H4 (cell line): ENCODE results near the gene DAGLA. TPM values are rescaled to one million over a fixed set of nuclear protein-coding genes. Genes with fewer than 3 reads are reported as not detected.

ENCODE experiments used
- DNase-seq: peaks from one replicate; pipeline ENCODE4 v3.0.0-alpha.2; 2015; ENCODE audit warnings: low spot score
- total RNA-seq: library from RNA; depleted of rRNA; stranded (reverse); fragments of >200 nt; shearing (Covaris generic); gene quantifications from 2 replicates; pipeline ENCODE4 v1.2.3, GENCODE V29; 2014

The DAGLA gene
- total RNA-seq, 1 experiment from 2014 or later = 0.83 TPM

DNA sequence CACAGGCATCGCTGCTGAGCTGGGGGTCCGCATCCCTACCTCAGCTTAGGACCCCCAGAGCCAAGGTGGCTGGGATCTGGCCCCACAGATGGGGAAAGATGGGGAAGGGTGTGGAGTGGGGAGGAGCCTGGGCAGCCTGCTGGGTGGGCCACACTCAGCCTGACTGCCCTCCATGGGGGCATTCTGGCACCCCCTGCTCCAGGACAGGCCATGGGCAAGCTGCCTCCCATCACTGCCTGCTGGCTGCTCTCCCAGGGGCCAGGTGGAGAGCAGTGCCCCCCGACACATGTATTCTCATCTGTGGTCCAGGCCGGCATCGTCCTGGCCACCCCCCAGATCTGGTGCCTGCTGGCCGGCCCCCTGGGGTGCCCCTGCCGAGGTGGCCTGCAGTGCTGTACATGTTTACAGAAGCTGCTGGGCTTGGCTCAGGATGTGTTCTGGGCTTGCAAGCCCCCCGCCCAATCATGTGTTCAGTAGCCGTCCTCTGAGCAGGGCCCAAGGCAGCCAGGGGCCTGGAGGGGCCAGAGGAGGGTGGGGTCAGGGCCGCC is 64.5 kb downstream of the DAGLA start:
- no peak for DNase-seq

DNA sequence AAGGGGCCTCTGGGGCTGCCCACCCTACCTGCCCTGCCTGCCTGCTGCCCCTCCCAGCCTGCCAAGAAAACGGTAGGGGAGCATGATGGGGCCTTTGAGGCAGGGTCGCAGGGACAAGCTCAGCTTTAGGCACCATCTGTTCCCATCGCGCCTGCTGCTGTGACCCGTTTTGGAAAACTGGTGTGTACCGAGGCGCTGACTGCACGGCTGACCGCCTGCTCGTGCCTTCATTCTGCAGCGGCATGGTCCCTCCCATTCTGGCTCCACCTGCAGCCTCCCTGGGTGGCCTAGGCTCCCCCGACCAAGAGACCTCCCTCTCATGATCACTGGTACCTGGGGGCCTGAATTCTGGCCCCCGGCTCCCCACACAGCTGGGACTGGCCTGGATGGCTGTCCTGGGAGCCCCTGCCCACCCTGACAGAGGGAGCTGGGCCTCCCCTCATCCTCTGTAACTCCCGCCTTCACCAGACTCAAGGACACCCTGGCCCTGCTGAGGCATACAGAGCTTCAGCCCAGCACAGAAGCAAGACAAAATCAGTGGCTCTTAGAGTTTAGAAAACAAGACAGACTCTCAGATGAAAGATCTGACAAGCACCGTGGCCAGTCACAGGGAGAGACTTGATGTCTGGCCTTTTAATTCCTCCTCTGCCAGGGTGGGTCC is 65.7 kb downstream of the DAGLA start:
- DNase-seq = no peak

DNA sequence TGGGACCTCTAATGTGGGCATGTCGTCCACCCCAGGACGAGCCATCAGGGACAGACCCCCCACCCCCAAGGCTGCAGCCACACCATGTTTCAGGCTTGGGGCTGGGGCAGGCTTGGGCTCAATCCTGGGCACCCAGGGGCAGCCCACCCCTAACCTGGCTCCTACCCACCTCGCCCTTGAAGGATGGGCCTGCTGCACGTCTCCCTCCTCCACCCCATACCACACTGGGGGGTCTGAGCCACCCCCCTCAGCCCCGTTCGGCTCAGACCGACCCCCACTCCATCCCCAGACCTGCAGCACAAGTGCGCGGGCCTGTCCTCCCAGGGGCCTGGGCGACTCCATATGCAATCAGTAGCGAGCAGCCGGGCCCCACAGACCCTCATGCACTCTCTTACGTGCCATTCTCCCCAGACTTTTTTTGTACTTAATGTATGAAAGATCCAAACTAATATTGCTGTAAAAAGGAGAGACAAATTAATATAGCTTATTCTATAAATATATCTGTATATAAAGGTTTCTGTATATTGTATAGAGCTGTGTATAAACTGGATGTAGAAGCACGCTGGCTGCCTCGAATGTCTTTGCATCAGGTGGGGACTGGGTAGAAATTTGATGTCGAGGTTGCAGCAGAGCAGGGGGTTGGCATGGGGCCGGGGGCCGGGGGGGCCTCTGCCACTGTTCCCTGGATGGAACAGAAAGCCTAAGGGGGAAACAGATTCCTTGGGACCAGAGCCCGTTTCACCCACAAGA is 66.4 kb downstream of the DAGLA start:
- DNase-seq = no peak

DNA sequence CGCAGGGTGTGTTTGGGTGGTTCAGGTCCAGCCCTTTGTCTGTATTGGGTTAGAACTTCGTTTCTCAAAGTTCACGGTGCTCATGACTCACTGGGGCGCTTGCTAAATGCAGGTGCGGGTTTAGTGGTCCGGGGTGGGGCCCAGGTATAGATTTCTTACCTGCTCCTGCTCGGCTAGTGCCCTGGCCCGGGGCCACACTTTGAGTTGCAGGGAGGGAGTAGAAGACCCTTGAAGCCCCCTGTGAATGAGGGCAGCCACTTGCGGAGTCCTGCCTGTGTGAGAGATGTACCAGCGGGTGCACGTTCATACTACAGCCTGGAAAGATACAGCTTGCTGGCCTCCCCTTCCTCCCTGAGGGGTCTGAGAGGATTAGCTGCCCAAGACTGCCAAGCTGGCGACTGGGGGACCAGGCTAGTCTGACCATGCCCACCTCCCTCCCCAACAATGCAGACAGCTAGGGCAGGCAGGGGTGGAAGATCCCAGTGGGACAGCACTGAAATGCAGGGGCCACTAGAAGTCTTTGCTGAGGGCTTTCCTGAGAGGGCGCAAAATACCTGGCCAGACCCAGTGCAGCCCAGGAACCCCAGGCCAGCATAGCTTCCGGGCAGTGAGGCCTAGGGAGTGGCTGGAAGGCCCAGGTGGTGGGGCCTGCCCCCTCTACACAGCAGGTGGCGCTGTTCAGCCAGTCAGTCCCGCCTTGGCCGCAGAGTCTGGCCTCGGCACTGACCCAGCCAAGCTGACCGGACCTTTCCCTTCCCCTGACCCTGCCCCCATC is 67.2 kb downstream of the DAGLA start:
- peak; percentile 46 for DNase-seq

DNA sequence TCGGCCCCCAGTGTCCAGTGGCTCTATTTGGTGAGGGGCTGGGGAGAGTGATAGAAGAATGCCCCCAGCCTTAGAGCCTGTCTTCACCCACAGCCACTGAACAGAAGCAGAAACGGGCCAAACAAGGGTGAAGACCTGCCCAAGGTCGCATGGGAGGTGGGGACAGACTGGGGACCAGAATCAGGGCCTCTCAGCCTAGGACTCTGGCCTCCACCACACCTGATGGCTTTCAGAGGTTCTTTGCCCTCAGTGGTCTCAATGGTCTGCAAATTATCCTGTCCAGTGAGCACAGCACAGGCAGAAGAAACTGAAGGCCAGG is 67.7 kb downstream of the DAGLA start:
- DNase-seq = no peak

DNA sequence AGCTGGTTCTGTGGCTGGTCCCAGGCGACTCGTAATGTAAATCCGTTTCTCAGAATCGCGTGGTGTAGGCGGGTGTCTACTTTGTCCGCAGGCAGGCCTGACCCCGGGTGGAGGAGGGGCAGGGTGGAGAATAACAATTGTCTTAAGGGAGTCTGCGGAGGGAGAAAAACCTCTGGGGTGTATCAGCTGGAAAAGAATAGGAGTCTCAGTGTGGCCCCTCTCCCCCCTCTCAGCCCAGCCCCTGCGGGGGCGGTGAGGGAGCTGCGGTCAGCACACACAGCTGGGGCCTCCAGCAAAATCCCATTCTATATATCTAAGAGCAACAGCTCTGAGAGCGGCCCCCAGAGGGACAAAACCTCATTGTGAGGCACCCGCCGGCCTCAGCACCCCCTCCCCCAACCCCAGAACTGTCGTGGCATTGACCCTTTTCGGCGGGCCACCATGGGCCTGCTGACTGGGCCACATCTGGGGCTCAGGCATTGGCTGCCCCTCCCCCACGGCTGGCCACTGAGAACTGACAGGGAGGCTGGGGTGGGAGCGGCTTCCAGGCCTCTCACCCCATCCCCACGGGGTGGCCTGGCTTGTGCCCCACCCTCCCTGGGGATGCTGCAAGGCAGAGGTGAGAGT is 69.5 kb downstream of the DAGLA start:
- DNase-seq = no peak

DNA sequence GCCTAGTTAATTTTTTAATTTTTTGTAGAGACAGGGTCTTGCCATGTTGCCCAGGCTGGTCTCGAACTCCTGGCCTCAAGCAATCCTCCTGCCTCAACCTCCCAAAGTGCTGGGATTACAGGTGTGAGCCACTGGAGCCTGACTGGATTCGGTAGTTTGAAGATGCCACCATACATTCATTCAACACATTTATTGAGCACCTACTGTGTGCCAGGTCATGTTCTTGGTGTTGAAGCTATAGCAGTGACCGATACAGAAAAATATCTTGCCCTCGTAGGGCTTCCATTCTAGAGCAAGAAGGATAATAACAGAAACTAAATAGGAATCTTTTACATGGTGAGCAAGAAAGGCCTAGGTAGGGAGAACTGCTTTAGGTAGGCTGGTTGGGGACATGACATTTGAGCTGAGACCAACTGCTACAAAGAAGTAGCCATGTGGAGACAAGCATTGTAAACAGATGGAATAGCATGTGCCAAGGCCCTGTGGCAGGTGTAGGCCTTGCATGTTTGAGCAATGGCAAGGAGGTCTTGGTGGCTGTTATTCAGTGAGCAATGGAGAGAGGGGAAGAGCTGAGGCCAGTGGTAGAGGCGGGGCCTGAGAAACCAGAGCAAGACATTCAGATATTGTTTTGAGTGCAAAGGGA is 70.6 kb downstream of the DAGLA start:
- no peak for DNase-seq

DNA sequence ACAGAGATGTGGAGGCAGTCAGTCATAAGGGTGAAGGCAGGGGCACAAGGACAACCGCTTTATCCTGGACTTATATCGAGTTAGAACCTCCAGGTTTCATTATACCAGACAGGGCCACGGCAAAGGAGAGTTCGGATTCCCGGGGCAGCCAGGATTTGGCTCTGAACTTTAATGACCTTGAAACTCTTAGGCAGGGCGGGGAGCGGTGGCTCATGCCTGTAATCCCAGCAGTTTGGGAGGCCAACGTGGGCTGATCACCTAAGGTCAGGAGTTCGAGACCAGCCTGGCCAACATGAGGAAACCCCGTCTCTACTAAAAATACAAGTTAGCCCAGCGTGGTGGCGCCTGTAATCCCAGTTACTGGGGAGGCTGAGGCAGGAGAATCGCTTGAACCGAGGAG is 71.2 kb downstream of the DAGLA start:
- no peak for DNase-seq

DNA sequence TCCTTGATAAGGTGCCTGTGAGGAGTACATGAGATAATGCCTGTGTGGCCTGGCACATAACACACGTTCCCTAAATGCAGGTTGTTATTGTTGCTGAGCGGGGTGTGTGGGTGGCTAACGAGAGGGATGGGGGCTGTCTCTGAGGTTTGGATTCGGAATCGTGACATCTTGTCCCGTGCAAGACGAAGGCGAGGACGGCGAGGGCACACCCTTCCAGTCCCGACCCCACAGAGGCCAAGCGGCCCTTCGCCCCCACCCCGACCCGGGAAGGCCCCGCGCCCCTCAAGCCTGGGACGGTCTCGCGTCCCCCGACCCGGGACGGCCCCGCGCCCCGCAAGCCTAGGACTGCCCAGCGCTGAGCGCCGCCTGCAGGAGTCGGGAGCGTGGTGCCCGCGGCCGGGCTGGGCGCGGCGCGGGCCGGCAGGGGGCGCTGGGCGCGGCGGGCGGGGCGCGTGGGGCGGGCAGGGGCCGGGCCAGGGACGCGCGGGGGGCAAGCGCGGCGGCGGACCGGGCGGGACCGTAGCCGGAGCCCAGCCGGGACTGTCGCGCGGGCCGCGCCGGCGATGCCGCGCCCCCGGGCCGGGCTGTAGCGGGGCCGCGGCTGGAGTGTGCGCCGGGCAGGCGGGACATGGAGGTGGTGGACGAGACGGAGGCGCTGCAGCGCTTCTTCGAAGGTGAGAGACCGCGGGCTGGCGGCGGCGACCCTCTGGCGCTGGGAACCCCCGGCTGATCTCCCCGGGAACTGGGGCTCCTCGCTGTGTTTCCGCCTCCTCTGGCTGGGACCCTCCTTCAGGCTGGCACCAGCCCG is 72.1 kb downstream of the DAGLA start, which contains the start of gene MYRF:
Gene MYRF, plus strand, starts transcription at position 520 of the 808 bp plus-strand sequence. Its CDS starts 109 bp downstream, at position 629.
- DNase-seq = no peak

DNA sequence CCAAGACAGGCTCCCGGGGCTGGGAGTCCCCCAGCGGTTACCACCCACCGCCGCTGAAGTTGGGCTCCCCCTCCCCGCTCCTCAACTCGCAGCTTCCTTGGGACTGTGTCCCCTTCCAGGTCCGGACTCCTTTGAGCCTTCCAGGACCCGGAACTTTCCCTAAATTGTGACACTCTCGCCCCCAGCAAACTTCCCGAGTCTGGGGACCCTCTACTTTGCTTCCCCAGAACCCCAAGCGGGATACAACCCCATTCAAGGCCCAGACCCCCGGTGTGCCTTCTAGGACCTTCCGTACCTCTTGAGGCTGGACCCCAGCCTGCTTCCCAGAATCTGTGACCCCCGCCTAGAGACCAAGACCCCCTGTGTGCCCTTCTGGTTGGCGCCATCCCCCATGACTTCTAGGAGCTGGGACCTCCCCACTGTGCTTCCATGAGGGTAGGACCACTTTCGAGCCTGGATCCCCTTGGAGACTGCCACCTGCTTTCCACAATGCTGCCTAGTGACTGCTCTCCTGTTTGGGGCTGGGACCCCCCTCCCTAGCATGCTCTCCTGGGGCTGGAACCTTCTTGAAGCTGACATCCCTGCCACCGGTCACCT is 72.8 kb downstream of the DAGLA start:
- no peak for DNase-seq

DNA sequence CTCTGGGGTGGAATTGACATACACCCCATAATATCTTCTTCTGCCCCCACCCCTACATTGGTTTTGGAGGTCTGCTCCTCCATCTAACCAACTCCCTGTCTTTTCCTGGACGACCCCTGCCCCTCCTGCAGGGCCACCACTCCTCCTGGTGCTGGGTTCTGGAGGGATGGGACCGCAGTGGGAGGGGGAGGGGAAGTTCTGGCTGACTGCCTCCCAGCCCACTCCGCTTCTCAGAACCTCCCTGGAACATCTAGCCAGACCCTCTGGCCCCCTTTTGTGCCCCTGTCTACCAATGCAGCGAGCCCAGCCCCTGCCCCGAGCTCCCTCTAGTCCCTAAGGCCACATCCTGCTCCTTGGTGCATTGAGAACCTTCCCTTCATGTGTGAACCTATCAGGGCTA is 73.5 kb downstream of the DAGLA start:
- DNase-seq = no peak

DNA sequence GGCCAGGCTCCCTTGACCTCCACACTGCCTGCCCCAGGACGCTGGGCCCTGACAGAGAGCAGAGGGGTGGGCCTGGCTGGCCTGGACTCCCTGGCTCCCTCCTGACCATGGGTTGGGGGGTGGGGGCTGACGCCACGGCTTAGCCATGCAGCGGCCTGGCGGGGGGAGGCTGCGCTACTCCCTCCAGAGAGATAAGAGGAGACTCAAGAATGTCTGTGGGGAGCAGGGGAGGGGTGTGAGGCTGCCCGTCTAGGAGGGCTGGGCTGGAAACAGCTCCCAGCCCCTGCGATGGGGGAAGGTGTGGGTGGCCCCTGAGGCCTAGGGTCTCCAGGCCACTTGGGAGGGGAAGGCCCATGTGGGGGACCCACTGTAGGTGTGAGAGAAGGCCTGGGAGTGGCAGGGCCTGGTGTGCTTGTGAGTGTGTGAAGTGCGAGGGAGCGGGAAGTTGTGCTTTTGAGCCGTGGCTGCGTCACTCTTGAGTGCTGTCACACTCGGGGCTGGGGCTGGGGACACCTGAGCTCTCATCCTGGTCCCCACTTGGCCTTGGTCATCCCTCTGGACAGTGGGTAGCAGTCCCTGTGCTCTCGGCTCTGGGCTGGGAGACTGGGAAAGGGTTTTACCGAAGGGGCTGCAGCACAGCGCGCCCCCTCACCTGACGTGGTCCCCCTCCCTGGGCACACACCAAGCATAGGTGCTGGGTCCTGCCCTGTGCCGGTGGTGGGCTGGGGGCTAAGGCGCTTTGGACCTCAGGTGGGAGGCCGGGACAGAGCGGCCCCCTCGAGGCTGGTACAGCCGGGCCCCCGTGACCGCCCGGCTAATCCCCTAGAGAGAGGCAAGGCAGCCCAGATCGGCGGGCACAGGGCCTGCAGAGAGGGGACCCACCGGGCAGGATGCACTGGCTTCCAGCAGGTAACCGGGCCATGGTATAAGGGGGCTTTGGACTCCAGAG is 74.6 kb downstream of the DAGLA start:
- no peak for DNase-seq

DNA sequence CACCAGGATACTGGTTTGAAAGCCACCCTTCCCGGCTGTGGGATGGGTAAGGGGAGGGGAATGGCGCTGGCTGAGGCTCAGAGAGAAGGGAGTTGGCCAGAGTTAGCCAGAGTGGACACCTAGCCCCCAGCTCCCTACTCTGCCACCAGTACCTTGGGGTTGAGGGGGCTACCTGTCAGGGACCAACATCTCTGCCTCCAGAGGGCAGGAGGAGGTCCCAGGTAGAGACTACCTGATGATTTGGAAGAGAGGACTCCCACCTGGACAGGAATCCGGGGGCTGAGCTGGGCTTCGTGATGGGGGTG is 75.9 kb downstream of the DAGLA start:
- no peak for DNase-seq

DNA sequence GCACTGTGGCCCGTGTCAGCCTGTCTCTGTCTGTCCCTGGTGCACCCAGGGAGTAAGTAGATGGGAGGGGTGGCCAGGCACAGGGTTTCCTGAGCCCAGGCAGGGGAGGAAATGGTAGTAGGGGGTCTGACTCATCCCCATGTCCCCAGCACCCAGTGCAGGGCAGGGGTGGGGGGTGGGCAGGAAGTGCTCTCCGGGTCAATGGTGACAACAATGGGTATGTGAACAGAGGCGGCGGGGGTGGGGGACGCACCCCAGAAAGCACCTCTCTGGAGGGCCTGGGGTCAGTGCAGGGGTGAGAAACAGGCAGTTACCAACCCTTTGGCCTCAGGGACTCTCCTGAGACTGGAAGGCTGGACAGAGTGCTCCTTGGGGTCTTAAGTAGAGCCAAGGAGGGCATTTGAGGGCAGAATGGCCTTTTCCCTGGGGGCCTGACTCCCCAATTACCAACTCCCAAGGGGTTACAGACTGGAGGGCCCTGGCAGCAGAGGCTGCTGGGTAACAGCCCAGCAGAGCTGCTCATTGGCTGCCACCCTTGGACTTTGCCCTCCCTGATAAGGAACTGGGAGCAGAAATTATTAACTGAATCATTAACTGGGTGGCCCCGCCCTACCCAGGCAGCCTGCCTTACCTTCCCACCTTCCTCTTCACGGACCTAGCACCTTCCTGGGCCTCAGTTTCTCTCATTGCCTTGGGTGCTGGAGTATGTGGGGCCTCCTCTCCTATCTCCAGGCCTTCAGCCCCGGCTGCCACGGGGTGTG is 76.4 kb downstream of the DAGLA start:
- peak; percentile 33 for DNase-seq

DNA sequence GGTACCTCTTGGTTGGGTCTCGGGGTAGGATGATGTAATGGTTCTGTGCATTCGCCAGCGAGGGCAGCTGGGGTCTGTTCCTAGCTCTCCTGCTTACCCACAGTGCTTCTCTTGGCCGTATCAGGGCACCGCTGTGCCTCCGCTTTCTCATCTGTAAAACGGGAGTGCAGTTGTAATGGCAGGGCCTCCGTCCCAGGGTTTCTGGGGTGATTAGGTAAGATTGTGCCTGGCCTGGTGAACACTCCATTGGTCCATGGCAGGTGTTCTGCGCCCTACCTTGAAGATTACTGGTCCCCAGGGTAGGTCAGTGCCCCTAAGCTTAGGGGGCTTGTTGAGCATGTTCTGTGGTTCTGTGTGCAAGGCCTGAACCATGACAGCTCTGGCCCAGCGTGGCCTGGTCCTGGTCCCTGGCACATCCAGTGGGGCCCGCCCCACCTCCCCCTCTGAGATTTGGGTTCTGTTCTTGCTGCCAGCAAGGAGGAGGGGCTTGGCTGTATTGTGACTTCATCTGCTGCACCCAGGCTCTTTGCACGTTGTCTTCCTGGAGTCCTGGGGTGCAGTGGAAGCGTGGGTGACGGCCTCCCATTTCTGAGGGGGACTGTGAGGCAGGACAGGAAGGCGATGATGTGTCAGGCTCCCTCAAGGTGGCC is 77.1 kb downstream of the DAGLA start:
- DNase-seq = no peak

DNA sequence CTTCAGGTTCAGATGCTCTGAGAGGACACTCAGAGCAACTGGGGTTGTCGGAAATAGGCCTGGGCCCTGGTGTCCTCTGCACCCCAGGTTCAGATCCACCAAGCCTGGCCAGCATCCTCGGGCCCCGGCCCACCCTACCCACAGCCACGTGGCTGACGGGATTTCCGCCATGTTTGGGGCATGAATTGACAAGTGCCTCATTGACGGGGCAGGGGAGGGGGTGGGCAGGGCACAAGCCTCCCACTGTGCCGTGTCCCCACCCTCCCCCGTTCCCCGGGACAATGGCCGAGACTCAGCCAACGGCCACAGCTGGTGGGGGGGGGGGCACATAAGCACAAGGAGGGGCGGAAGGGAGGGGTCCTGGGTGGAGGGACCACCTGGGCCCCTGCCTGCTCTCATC is 80.8 kb downstream of the DAGLA start:
- no peak for DNase-seq

DNA sequence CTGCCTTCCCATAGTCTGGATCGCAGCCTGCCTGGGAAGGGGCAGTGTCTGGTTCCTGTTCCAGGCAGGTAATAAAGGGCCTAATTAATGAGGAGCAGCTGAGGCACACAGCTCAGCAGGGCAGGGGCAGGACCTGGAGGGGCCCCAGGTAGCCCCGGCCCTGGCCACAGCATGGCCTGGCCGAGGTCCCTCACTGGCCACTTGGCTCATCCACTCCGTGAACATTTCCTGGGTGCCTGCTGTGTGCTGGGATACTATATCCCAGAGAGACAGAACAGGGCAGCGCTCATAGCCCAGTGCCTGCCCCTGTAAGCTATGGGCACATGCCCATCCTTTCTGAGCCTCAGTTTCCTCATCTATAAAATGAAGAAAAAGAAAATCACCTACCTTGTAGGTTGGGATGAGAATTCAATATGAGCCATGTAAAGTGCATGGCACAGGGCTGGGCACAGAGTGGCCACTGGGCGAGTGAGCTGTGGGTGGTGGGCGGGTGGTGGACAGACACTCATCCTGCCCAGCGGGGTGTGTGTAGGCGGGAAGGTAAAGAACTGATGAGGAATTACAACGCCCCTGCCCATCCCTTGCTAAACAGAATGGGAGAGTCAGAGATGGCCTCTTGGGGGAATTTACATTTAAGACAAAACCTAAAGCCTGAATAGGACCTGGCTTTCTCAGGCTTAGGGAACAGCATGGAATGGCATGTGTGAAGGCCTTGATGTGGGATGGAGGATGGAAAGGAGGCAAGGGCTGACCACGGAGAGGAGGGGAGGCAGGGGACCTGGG is 81.4 kb downstream of the DAGLA start:
- DNase-seq = no peak
